DND-41 (cell line): Measurements from ENCODE around the gene TKFC.
A peak's percentile ranks its signal among the peaks of the same experiment; 100 is the strongest.

Experiments used
- ATAC-seq: fragments of 200-7000 bp; cut with Tn5 transposase; 3 replicates; pipeline ENCODE4 v1.9.1; 2021; ENCODE audit warnings: low read depth; ENCODE audit not compliant: insufficient read depth
- DNase-seq: peaks from one replicate; pipeline ENCODE4 v3.0.0-alpha.2; 2020
- H2AFZ ChIP-seq: 2 replicates; pipeline ENCODE4 v1.6.0; 2012; ENCODE audit warnings: low read depth, low read length
- H3K27ac ChIP-seq: 2 replicates; pipeline ENCODE4 v1.5.1; 2012; ENCODE audit warnings: low read length, inconsistent platforms
- H3K27me3 ChIP-seq: fragments of 200-600 bp; sonication (generic); 2 replicates; pipeline ENCODE4 v1.6.0; 2012; ENCODE audit warnings: low read length, mild to moderate bottlenecking, inconsistent platforms; ENCODE audit not compliant: insufficient read depth, poor library complexity
- H3K36me3 ChIP-seq: 2 replicates; pipeline ENCODE4 v1.5.1; 2012; ENCODE audit warnings: low read length, inconsistent platforms; ENCODE audit not compliant: insufficient read depth
- H3K4me1 ChIP-seq: 2 replicates; pipeline ENCODE4 v1.5.1; 2012; ENCODE audit warnings: mild to moderate bottlenecking, low read length; ENCODE audit not compliant: insufficient read depth
- H3K4me2 ChIP-seq: 2 replicates; pipeline ENCODE4 v1.6.0; 2012; ENCODE audit warnings: mild to moderate bottlenecking, moderate library complexity, low read length, inconsistent platforms; ENCODE audit not compliant: insufficient read depth
- H3K4me3 ChIP-seq, 2 experiments: fragments of 200-600 bp in 1 of 2; shearing (Covaris generic) in 1 of 2; 2 replicates each; pipeline ENCODE4 v1.5.1; 2012 to 2016; ENCODE audit warnings: inconsistent platforms in 2 of 2, low read length in 2 of 2, mild to moderate bottlenecking in 2 of 2, low read depth in 1 of 2, moderate library complexity in 1 of 2
- H3K79me2 ChIP-seq: 2 replicates; pipeline ENCODE4 v1.6.0; 2012; ENCODE audit warnings: low read length, inconsistent platforms; ENCODE audit not compliant: insufficient read depth
- H3K9ac ChIP-seq: 2 replicates; pipeline ENCODE4 v1.6.0; 2012; ENCODE audit warnings: low read depth, mild to moderate bottlenecking, inconsistent platforms, low read length, moderate library complexity
- H3K9me3 ChIP-seq: 2 replicates; pipeline ENCODE4 v1.5.1; 2012; ENCODE audit warnings: low read length, moderate library complexity, mild to moderate bottlenecking, inconsistent platforms; ENCODE audit not compliant: insufficient read depth, severe bottlenecking
- H4K20me1 ChIP-seq: 2 replicates; pipeline ENCODE4 v1.6.0; 2012; ENCODE audit warnings: low read length; ENCODE audit not compliant: insufficient read depth
- CTCF ChIP-seq: IDR thresholded peaks from 2 replicates; pipeline ENCODE4 v1.5.1; 2012; ENCODE audit warnings: borderline replicate concordance, low read length, moderate library complexity, mild to moderate bottlenecking; ENCODE audit not compliant: poor library complexity, severe bottlenecking; ENCODE audit errors: extremely low read depth
- EZH2 ChIP-seq: IDR thresholded peaks from 3 replicates; pipeline ENCODE4 v1.6.1; 2012; ENCODE audit warnings: borderline replicate concordance, low read depth, mild to moderate bottlenecking, moderate library complexity, low read length, inconsistent platforms; ENCODE audit not compliant: severe bottlenecking

The TKFC gene

GRCh38 chr11:61367406-61367805 lies 34.4 kb downstream of the TKFC start:
- peaks cover 10% of the 10 kb centered on the region for H3K4me1 ChIP-seq
- H3K4me2 ChIP-seq: no peak overlapping the region

DNA sequence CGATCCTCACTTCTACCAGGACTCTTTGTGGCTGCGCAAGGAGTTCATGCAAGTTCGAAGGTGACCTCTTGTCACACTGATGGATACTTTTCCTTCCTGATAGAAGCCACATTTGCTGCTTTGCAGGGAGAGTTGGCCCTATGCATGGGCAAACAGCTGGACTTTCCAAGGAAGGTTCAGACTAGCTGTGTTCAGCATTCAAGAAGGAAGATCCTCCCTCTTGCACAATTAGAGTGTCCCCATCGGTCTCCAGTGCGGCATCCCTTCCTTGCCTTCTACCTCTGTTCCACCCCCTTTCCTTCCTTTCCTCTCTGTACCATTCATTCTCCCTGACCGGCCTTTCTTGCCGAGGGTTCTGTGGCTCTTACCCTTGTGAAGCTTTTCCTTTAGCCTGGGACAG lies 35.6 kb downstream of the TKFC start:
- Histone ChIP-seq H3K36me3 (peaks cover 78% of the 10 kb centered on the region), H3K9me3 (peaks cover 15% of the 10 kb centered on the region), H3K79me2 (peaks cover 9% of the 10 kb centered on the region), H3K4me2 (no peak overlapping the region), H3K4me3 (no peak overlapping the region), H2AFZ (no peak overlapping the region), H3K27me3 (no peaks in the 10 kb centered on the region), H3K9ac (no peak overlapping the region), H3K4me1 (peaks cover 2% of the 10 kb centered on the region), H4K20me1 (no peaks in the 10 kb centered on the region), H3K27ac (no peak overlapping the region)
- DNase-seq: no peak
- TF ChIP-seq CTCF: no peak
- ATAC-seq: no peak

More at GRCh38 chr11:61367406-61367805, 34.4 kb downstream of the TKFC start:
- H4K20me1 ChIP-seq: no peaks in the 10 kb centered on the region
- peaks cover 21% of the 10 kb centered on the region for H3K79me2 ChIP-seq
- no peak for TF ChIP-seq EZH2
- no peak for DNase-seq
- H3K9ac ChIP-seq: no peak overlapping the region
- no peak overlapping the region for H3K27ac ChIP-seq
- H3K4me3 ChIP-seq: no peak overlapping the region
- ATAC-seq: no peak
- H2AFZ ChIP-seq: no peak overlapping the region
- no peaks in the 10 kb centered on the region for H3K27me3 ChIP-seq
- peaks cover 78% of the 10 kb centered on the region for H3K36me3 ChIP-seq
- H3K9me3 ChIP-seq: peaks cover 10% of the 10 kb centered on the region

DNA sequence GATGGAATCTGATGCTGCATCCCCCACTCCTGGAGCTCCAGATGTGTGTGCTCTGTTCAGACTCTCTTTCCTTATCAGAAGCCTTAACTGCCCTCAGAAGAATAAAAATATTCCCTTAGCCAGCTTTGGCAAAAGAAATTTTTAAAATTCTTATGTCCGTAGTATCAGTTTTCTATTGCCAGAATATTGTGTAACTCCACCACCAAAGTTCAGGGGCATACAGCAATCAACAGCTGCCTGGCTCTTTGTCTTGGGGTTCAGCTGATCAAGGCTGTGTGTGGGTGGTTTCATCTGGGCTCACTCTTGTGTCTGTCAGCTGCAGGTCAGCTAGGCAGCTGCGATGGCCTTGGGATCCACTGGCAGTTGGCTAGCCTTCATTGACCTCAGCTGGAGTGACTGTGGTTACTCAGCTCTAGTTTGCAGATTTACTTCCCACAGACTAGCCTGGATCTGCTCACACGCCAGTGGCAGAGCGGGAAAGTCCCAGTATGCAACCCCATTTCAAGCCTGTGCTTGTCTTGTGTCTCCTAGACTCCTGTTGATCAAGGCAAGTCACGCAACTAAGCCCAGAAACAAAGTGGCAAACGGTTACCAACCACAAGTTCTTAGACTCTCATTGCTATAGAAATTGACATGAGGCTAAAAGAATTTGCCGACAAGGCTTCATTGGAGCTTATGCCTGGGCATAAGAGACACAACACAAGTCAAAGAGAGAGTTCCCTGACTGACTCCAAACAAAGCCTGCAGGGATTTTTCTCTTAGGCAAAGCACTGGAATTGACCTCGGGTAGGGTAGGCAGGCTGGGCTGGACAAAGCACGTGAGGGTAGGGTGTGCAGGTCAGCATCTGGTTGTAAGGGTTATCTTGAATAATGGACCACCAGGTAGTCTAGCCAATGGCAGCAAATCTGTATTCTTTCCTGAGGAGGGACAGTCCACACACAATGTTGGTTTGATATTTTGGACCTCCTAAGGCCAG lies 36.6 kb downstream of the TKFC start:
- ATAC-seq: 0 out of 3 replicates have a peak, but pooled peaks have one; percentile 20
- H3K9ac ChIP-seq: no peak overlapping the region
- no peak overlapping the region for H3K27ac ChIP-seq

More for the DNA sequence above, 36.6 kb downstream of the TKFC start:
- no peaks in the 10 kb centered on the region for H4K20me1 ChIP-seq
- no peak for DNase-seq
- H3K4me2 ChIP-seq: no peak overlapping the region
- no peak overlapping the region for H2AFZ ChIP-seq
- H3K4me3 ChIP-seq: no peak overlapping the region
- peaks cover 21% of the 10 kb centered on the region for H3K9me3 ChIP-seq
- peaks cover 73% of the 10 kb centered on the region for H3K36me3 ChIP-seq
- TF ChIP-seq EZH2 (no peak), CTCF (no peak)
- no peaks in the 10 kb centered on the region for H3K4me1 ChIP-seq
- H3K27me3 ChIP-seq: no peaks in the 10 kb centered on the region
- no peaks in the 10 kb centered on the region for H3K79me2 ChIP-seq
